MG63 (cell line): ENCODE results near the gene SH2D6. TPM values are rescaled to one million over a fixed set of nuclear protein-coding genes. Genes with fewer than 3 reads are reported as not detected.

ENCODE experiments used
- DNase-seq: peaks from one replicate; pipeline ENCODE4 v3.0.0-alpha.2; 2020
- H3K27me3 ChIP-seq: fragments of 250-450 bp; sonication (Bioruptor Pico); 2 replicates; pipeline ENCODE4 v1.5.1; 2020; ENCODE audit warnings: mild to moderate bottlenecking, moderate library complexity
- H3K36me3 ChIP-seq: fragments of 250-450 bp; sonication (Bioruptor Pico); 2 replicates; pipeline ENCODE4 v1.5.1; 2020; ENCODE audit warnings: mild to moderate bottlenecking, moderate library complexity
- H3K4me3 ChIP-seq: fragments of 250-450 bp; sonication (Bioruptor Pico); 2 replicates; pipeline ENCODE4 v1.5.1; 2020; ENCODE audit warnings: mild to moderate bottlenecking, moderate library complexity
- H3K9me3 ChIP-seq: fragments of 250-450 bp; sonication (Bioruptor Pico); 2 replicates; pipeline ENCODE4 v1.5.1; 2020; ENCODE audit warnings: mild to moderate bottlenecking, moderate library complexity
- total RNA-seq: library from RNA; depleted of rRNA; stranded (reverse); fragments of >200 nt; shearing (Covaris generic); gene quantifications from 2 replicates; pipeline ENCODE4 v1.2.3, GENCODE V29; 2014; ENCODE audit warnings: low replicate concordance

Gene SH2D6
- total RNA-seq, 1 experiment from 2014 or later = 1.2 TPM

DNA sequence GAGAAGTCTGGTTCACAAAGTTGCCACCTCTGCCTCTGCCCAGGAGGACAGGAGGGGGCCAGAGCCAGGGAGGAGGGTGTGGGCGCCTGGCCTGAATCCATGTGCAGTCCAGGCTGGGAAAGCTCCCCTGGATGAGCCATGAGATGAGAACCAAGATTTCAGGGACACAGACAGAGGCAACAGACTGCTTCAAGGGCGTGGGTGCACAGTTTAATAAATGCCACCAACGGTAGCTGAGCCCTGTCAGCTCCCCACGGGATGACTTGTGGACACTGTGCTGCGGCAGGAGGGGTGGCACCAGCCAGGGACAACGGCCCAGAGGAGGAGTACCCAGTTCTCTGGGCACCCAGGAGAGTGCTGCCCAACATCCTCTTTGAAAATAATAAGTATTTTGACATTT, 23.5 kb upstream of the SH2D6 start:
- H3K27me3 ChIP-seq = no peaks in the 10 kb centered on the region
- H3K9me3 ChIP-seq = no peaks in the 10 kb centered on the region
- DNase-seq = no peak
- peaks cover 84% of the 10 kb centered on the region for H3K36me3 ChIP-seq
- H3K4me3 ChIP-seq = no peak overlapping the region

DNA sequence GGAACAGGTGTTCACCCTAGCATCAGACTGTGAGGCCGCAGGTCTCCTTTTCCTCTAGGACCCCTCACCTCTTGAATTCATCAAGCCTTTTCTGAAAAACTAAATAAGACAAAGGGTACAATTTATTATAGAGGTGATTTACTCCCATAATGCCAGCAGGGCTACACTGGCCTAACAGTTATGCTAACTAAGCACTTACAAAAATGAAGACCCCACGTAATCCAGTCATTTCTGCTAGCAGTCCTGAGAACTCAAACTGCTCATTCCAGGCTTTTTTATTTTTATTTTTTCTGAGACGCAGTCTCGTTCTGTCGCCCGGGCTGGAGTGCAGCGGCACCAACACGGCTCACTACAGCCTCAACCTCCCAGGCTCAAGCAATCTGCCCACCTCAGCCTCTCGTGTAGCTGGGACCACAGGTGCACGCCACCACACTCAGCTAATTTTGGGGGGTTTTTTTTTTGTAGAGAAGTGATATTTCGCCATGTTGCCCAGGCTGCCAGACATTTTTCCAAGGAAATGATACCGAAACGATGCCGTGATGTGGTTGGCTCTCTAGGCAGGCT, 22.5 kb upstream of the SH2D6 start:
- H3K36me3 ChIP-seq = peaks cover 84% of the 10 kb centered on the region

GRCh38 chr2:85396531-85397470, 21.7 kb upstream of the SH2D6 start:
- no peak for DNase-seq
- no peaks in the 10 kb centered on the region for H3K27me3 ChIP-seq
- H3K9me3 ChIP-seq = no peaks in the 10 kb centered on the region
- H3K4me3 ChIP-seq = no peak overlapping the region
- H3K36me3 ChIP-seq = peaks cover 84% of the 10 kb centered on the region

More for the DNA sequence above, 22.5 kb upstream of the SH2D6 start:
- Histone ChIP-seq H3K9me3 (no peaks in the 10 kb centered on the region), H3K4me3 (no peak overlapping the region), H3K27me3 (no peaks in the 10 kb centered on the region)
- no peak for DNase-seq

- DNase-seq = no peak
- Histone ChIP-seq H3K27me3 (no peaks in the 10 kb centered on the region), H3K4me3 (no peak overlapping the region), H3K9me3 (no peaks in the 10 kb centered on the region), H3K36me3 (peaks cover 80% of the 10 kb centered on the region)
Observed at GRCh38 chr2:85397925-85398331, 20.6 kb upstream of the SH2D6 start.

- H3K9me3 ChIP-seq = peaks cover 2% of the 10 kb centered on the region
- DNase-seq = no peak
- no peak overlapping the region for H3K4me3 ChIP-seq
- H3K36me3 ChIP-seq = peaks cover 76% of the 10 kb centered on the region
- no peaks in the 10 kb centered on the region for H3K27me3 ChIP-seq
Observed at GRCh38 chr2:85398426-85399182, 19.9 kb upstream of the SH2D6 start.

- H3K9me3 ChIP-seq = peaks cover 7% of the 10 kb centered on the region
- H3K27me3 ChIP-seq = no peaks in the 10 kb centered on the region
- no peak for DNase-seq
- peaks cover 77% of the 10 kb centered on the region for H3K36me3 ChIP-seq
- H3K4me3 ChIP-seq = no peak overlapping the region
Observed at GRCh38 chr2:85399183-85399455, 19.4 kb upstream of the SH2D6 start.

- no peak for DNase-seq
- H3K4me3 ChIP-seq = no peak overlapping the region
- H3K9me3 ChIP-seq = peaks cover 10% of the 10 kb centered on the region
- no peaks in the 10 kb centered on the region for H3K27me3 ChIP-seq
- peaks cover 74% of the 10 kb centered on the region for H3K36me3 ChIP-seq
Observed at GRCh38 chr2:85400023-85400422, 18.5 kb upstream of the SH2D6 start.

DNA sequence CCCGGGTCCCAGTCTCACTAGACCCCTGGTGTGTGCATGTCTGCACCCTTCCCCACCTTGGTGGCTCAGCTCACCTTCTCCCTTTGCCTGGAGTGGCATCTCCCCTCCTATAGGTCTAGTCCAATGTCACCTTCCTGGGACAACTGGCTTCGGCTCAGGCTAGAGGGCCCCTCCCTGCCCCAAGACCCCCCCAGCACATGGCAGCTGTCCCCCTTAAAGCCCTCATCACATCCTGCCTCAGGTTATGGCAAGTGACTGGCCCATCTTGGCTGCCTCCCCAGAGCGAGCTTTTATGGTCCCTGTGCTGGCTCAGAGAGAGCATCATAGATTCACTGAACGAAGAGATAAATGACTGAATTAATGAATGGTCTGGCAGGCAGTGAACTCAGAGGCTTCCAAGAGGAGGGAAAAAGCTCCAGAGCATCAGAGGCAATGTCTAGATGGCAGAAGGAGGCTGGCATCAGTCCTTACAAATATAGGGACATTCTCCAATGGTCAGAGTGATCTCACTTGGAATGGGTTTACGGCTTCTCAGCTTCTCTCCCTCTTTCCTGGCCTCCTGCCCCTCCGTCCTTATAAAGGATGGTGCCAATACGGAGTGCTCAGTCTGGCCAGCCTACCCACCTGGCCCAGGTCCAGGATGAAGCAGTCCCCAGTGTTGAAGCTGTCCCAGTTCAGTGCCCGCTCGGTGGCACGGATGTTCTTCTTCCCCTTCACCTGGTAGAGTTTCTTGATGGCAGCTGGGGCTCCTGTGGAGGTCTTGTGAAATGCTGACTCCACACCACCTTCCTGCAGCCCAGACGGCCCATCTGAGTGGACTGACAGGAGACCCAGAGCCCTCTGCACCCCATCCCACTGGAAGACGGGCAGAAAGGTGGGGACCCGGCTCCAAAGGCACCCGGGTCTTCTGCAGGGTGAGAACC, 17.7 kb upstream of the SH2D6 start:
- no peaks in the 10 kb centered on the region for H3K27me3 ChIP-seq
- no peak for DNase-seq
- H3K9me3 ChIP-seq = peaks cover 10% of the 10 kb centered on the region
- H3K4me3 ChIP-seq = no peak overlapping the region
- H3K36me3 ChIP-seq = peaks cover 67% of the 10 kb centered on the region

- H3K36me3 ChIP-seq = peaks cover 66% of the 10 kb centered on the region
- no peaks in the 10 kb centered on the region for H3K27me3 ChIP-seq
- peaks cover 10% of the 10 kb centered on the region for H3K9me3 ChIP-seq
- H3K4me3 ChIP-seq = no peak overlapping the region
- no peak for DNase-seq
Observed at GRCh38 chr2:85401464-85401805, 17.1 kb upstream of the SH2D6 start.

GRCh38 chr2:85401844-85402243, 16.7 kb upstream of the SH2D6 start:
- Histone ChIP-seq H3K27me3 (no peaks in the 10 kb centered on the region), H3K4me3 (no peak overlapping the region), H3K36me3 (peaks cover 62% of the 10 kb centered on the region), H3K9me3 (peaks cover 10% of the 10 kb centered on the region)
- no peak for DNase-seq

DNA sequence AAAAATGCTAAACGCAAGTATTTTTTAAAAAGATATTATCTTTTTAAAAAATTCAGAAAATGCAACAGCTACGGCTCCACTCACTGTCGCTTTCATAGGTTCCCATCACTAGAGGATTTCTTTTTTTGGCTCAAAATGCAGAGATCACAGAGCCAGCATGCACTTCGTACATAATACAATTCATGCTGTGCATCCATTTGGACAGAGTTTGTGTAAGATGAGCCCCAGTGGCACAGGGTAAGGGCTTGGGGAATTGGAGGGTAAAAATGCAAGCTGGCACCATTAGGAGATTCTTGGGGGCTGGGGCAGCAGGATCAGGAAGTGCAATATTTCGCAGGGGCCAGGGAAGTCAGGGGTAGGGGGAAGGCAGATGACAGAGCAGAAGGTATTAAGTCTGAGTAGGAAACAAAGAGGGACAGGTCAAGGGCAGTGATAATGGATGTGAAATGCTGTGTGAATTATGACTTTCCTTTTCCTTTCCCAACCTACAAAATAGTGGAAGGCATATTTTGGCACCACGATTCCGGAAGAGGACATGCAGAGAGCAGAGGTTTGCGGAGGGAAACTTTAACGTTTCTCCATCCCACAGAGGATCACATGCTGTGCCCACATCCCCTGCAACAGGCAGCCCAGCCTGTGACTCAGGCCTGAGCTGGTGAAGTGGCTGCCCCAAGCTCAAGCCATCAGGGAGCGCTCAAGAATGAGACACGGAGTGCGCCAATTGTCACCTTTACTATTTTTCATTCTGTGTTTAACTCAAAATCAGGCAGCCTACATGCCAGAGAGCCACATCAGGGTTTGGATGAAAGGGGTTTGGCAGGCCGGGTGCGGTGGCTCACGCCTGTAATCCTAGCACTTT, 13.1 kb upstream of the SH2D6 start:
- peak; percentile 92 for DNase-seq
- peaks cover 47% of the 10 kb centered on the region for H3K36me3 ChIP-seq
- H3K27me3 ChIP-seq = no peaks in the 10 kb centered on the region
- H3K9me3 ChIP-seq = peaks cover 10% of the 10 kb centered on the region
- peak overlapping the region; percentile 10 for H3K4me3 ChIP-seq

GRCh38 chr2:85409845-85410583, 8.5 kb upstream of the SH2D6 start, which contains the start of gene CAPG:
Gene CAPG (minus strand): TSS chr2:85410366. CDS start chr2:85402145, 8,221 bp downstream.
- Histone ChIP-seq H3K36me3 (peaks cover 15% of the 10 kb centered on the region), H3K4me3 (peak within 1 kb of the TSS; percentile 54), H3K27me3 (no peaks in the 10 kb centered on the region), H3K9me3 (no peaks in the 10 kb centered on the region)
- DNase-seq = peak; percentile 92

GRCh38 chr2:85410584-85411404, 7.7 kb upstream of the SH2D6 start:
- peak overlapping the region; percentile 54 for H3K4me3 ChIP-seq
- H3K27me3 ChIP-seq = no peaks in the 10 kb centered on the region
- H3K36me3 ChIP-seq = peaks cover 15% of the 10 kb centered on the region
- peak; percentile 80 for DNase-seq
- no peaks in the 10 kb centered on the region for H3K9me3 ChIP-seq

GRCh38 chr2:85411405-85411748, 7.1 kb upstream of the SH2D6 start:
- no peaks in the 10 kb centered on the region for H3K27me3 ChIP-seq
- DNase-seq = no peak
- H3K4me3 ChIP-seq = no peak overlapping the region
- H3K9me3 ChIP-seq = no peaks in the 10 kb centered on the region
- H3K36me3 ChIP-seq = peaks cover 15% of the 10 kb centered on the region
